ENCODE data around the gene TMEM131.
"Not testable (repeated sequence)": the region's sequence is repeated elsewhere in the genome, so short reads cannot be mapped to it uniquely, and the experiment has no call there.

TMEM131 gene
- total RNA-seq: 26.7 to 156 (median 51.3) reads per million in 18 experiments

GRCh38 chr2:97995734-97996624, at the start of gene TMEM131:
Gene TMEM131, minus strand, starts transcription at chr2:97995948. Its CDS starts 286 bp downstream, at chr2:97995662.
- peak; percentile 95 for DNase-seq

GRCh38 chr2:98044730-98045129, 49.0 kb upstream of the TMEM131 start:
- not testable (repeated sequence) for DNase-seq

- DNase-seq: no peak
Observed at GRCh38 chr2:98043101-98043500, 47.4 kb upstream of the TMEM131 start.

GRCh38 chr2:98040331-98040939, 44.7 kb upstream of the TMEM131 start:
- no peak for DNase-seq

- peak; percentile 74 to 90 for DNase-seq
Observed at GRCh38 chr2:98039085-98039756, 43.5 kb upstream of the TMEM131 start.

GRCh38 chr2:98037666-98038336, 42.1 kb upstream of the TMEM131 start:
- no peak for DNase-seq

GRCh38 chr2:98037206-98037605, 41.5 kb upstream of the TMEM131 start:
- no peak for DNase-seq

- no peak for DNase-seq
Observed at GRCh38 chr2:98036349-98037000, 40.7 kb upstream of the TMEM131 start.

- no peak for DNase-seq
Observed at GRCh38 chr2:98034745-98035144, 39.0 kb upstream of the TMEM131 start.

- DNase-seq: no peak
Observed at GRCh38 chr2:98032086-98032485, 36.3 kb upstream of the TMEM131 start.

GRCh38 chr2:98029718-98030222, 34.0 kb upstream of the TMEM131 start:
- no peak for DNase-seq

GRCh38 chr2:98028931-98029717, 33.4 kb upstream of the TMEM131 start:
- no peak for DNase-seq

GRCh38 chr2:98028101-98028561, 32.4 kb upstream of the TMEM131 start:
- DNase-seq: no peak

GRCh38 chr2:98027538-98027937, 31.8 kb upstream of the TMEM131 start:
- no peak for DNase-seq

GRCh38 chr2:98026927-98027522, 31.3 kb upstream of the TMEM131 start:
- DNase-seq: peak; percentile 91 to 94

- no peak for DNase-seq
Observed at GRCh38 chr2:98026292-98026691, 30.5 kb upstream of the TMEM131 start.

GRCh38 chr2:98025481-98026037, 29.8 kb upstream of the TMEM131 start:
- no peak for DNase-seq

GRCh38 chr2:98022067-98022466, 26.3 kb upstream of the TMEM131 start:
- peak; percentile 14 to 28 for DNase-seq

- no peak for DNase-seq
Observed at GRCh38 chr2:98020992-98021713, 25.4 kb upstream of the TMEM131 start.

GRCh38 chr2:98020516-98020915, 24.8 kb upstream of the TMEM131 start:
- no peak for DNase-seq

Data from inflammatory macrophage (primary cell).